Measurements from ENCODE around the gene DOCK1. TPM values are rescaled to one million over a fixed set of nuclear protein-coding genes. Genes with fewer than 3 reads are reported as not detected.

The DOCK1 gene
- total RNA-seq, 1 experiment from 2014 or later: 82.2 TPM

DNA sequence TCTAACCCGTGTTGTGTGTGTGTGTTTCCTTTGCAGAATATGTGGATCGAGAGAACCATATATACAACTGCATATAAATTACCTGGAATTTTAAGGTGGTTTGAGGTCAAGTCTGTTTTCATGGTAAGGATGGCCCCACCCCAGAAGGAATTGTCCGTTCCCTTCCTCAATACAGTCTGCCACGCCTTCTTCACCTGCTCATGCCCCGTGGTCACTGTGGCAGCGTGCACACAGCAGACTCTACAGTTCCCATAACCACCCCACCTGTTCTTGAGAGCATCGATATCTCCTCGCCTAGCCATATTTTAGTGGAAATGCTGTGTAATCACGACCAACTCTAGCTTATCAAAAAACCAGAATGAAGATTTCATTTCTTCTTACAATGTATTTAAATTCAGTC lies 509.9 kb downstream of the DOCK1 start:
- no peak for DNase-seq
- no peaks in the 10 kb centered on the region for H3K9me3 Mint-ChIP-seq (ENCODE audit: unreplicated experiment)
- Histone ChIP-seq H3K9me3 (no peaks in the 10 kb centered on the region), H3K36me3 (ENCODE audit: control insufficient read depth, insufficient read depth, low read length) (no peaks in the 10 kb centered on the region; the same call in none of the 2 replicates), H3K27me3 (replicated peaks; ENCODE audit: control insufficient read depth, insufficient read depth, low read length) (no peaks in the 10 kb centered on the region), H3K4me3 (ENCODE audit: low read depth, low read length) (no peak overlapping the region), H3K4me1 (no peaks in the 10 kb centered on the region)
- H3K4me1 Mint-ChIP-seq (ENCODE audit: low read depth, unreplicated experiment): no peaks in the 10 kb centered on the region
- intact Hi-C loops (cut with micrococcal nuclease; ENCODE audit: unreplicated experiment): no loop called here
- H3K27me3 Mint-ChIP-seq (ENCODE audit: insufficient read depth, unreplicated experiment): no peaks in the 10 kb centered on the region
- POLR2A ChIA-PET: no interaction called here
- no peak overlapping the region for H3K27ac Mint-ChIP-seq (ENCODE audit: unreplicated experiment)
- TF ChIP-seq, protein P1, sequence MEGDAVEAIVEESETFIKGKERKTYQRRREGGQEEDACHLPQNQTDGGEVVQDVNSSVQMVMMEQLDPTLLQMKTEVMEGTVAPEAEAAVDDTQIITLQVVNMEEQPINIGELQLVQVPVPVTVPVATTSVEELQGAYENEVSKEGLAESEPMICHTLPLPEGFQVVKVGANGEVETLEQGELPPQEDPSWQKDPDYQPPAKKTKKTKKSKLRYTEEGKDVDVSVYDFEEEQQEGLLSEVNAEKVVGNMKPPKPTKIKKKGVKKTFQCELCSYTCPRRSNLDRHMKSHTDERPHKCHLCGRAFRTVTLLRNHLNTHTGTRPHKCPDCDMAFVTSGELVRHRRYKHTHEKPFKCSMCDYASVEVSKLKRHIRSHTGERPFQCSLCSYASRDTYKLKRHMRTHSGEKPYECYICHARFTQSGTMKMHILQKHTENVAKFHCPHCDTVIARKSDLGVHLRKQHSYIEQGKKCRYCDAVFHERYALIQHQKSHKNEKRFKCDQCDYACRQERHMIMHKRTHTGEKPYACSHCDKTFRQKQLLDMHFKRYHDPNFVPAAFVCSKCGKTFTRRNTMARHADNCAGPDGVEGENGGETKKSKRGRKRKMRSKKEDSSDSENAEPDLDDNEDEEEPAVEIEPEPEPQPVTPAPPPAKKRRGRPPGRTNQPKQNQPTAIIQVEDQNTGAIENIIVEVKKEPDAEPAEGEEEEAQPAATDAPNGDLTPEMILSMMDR (IDR thresholded peaks at IDR 0.05; ENCODE audit: insufficient read depth in 1 of 2, low read depth in 1 of 2, low read length in 1 of 2, severe bottlenecking in 1 of 2, unreplicated experiment in 1 of 2): no peak
- CTCF ChIA-PET: no interaction called here
- BruUV-seq (replicated peaks): no TSS peak
- no peak overlapping the region for H3K4me3 Mint-ChIP-seq (ENCODE audit: unreplicated experiment)
- H3K36me3 Mint-ChIP-seq (ENCODE audit: insufficient read depth, unreplicated experiment): peaks cover 27% of the 10 kb centered on the region

DNA sequence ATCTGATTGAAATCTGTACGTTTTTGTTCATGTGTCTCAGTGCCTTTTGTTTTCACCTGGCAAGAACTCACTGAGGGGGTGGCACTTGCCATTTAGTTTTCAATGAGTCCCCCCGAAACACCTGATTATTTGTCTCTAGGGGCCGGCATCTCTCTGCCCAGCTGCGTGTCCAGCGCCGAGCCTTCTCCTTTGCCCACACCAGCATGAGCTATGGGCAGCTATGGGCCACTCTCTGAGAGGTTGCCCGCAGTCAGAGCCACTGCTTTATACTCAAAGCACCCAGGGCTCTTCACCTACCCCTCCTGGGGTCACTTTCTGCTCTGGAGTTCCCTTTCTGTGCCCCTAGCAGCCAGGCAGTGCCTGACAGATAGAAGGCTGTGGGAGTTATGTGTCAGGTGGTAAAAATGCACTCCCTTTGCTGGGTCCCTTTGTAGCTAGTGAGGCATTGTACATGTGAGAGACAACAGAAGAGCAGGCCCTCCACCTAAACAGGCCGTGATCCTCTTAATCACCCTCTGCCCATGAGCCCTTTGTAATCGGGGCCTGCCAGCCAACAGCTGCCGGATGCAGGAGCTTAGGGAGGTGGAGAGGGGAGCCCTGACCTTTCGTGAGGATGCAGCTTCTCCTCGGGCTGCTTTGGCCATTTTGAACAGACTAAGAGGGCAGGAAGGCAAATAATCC lies 510.8 kb downstream of the DOCK1 start:
- H3K27ac Mint-ChIP-seq (ENCODE audit: unreplicated experiment): no peak overlapping the region
- H3K4me1 Mint-ChIP-seq (ENCODE audit: low read depth, unreplicated experiment): no peaks in the 10 kb centered on the region
- no peaks in the 10 kb centered on the region for H3K9me3 ChIP-seq
- intact Hi-C loops (cut with micrococcal nuclease; ENCODE audit: unreplicated experiment): no loop called here
- H3K27me3 ChIP-seq (replicated peaks; ENCODE audit: control insufficient read depth, insufficient read depth, low read length): no peaks in the 10 kb centered on the region
- H3K4me3 ChIP-seq (ENCODE audit: low read depth, low read length): no peak overlapping the region
- no TSS peak for BruUV-seq (replicated peaks)
- H3K4me1 ChIP-seq: no peaks in the 10 kb centered on the region
- H3K27me3 Mint-ChIP-seq (ENCODE audit: insufficient read depth, unreplicated experiment): no peaks in the 10 kb centered on the region
- TF ChIP-seq, protein P1 (IDR thresholded peaks at IDR 0.05; ENCODE audit: insufficient read depth in 1 of 2, low read depth in 1 of 2, low read length in 1 of 2, severe bottlenecking in 1 of 2, unreplicated experiment in 1 of 2): no peak
- no peaks in the 10 kb centered on the region; the same call in none of the 2 replicates for H3K36me3 ChIP-seq (ENCODE audit: control insufficient read depth, insufficient read depth, low read length)
- ChIA-PET CTCF (no interaction called here), POLR2A (no interaction called here)
- H3K9me3 Mint-ChIP-seq (ENCODE audit: unreplicated experiment): no peaks in the 10 kb centered on the region
- H3K36me3 Mint-ChIP-seq (ENCODE audit: insufficient read depth, unreplicated experiment): peaks cover 20% of the 10 kb centered on the region
- DNase-seq: no peak
- no peak overlapping the region for H3K4me3 Mint-ChIP-seq (ENCODE audit: unreplicated experiment)

DNA sequence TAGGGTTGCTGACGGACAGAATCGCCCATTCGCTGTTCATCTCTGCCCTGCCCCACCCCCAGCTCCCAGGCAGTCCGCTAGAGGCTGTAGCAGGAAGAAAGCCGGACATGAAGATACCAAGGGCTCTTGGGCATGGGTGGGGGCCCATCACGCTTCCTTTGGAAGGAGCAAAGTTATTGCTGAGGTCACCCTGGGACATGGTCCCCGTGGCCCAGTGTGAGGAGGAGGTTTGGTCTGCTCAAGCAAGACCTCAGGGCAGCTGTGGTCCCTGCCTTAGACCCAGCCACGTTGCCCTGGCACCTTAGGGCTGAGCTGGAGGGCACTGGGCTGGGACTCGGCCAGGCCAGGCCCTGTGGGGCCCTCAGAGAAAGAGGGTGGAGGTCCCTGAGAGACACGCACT lies 511.8 kb downstream of the DOCK1 start:
- H3K27me3 Mint-ChIP-seq (ENCODE audit: insufficient read depth, unreplicated experiment): no peaks in the 10 kb centered on the region
- no peaks in the 10 kb centered on the region for H3K4me1 Mint-ChIP-seq (ENCODE audit: low read depth, unreplicated experiment)
- CTCF ChIA-PET: no interaction called here
- no peaks in the 10 kb centered on the region for H3K4me1 ChIP-seq
- no peak for DNase-seq
- no TSS peak for BruUV-seq (replicated peaks)
- H3K36me3 Mint-ChIP-seq (ENCODE audit: insufficient read depth, unreplicated experiment): peaks cover 17% of the 10 kb centered on the region
- intact Hi-C loops (cut with micrococcal nuclease; ENCODE audit: unreplicated experiment): no loop called here
- POLR2A ChIA-PET: no interaction called here
- no peaks in the 10 kb centered on the region; the same call in 1 of the 2 replicates for H3K36me3 ChIP-seq (ENCODE audit: control insufficient read depth, insufficient read depth, low read length)
- no peaks in the 10 kb centered on the region for H3K27me3 ChIP-seq (replicated peaks; ENCODE audit: control insufficient read depth, insufficient read depth, low read length)
- H3K9me3 ChIP-seq: no peaks in the 10 kb centered on the region
- no peak overlapping the region for H3K4me3 Mint-ChIP-seq (ENCODE audit: unreplicated experiment)
- no peak overlapping the region for H3K4me3 ChIP-seq (ENCODE audit: low read depth, low read length)
- H3K9me3 Mint-ChIP-seq (ENCODE audit: unreplicated experiment): no peaks in the 10 kb centered on the region
- TF ChIP-seq, protein P1 (IDR thresholded peaks at IDR 0.05; ENCODE audit: insufficient read depth in 1 of 2, low read depth in 1 of 2, low read length in 1 of 2, severe bottlenecking in 1 of 2, unreplicated experiment in 1 of 2): no peak
- no peak overlapping the region for H3K27ac Mint-ChIP-seq (ENCODE audit: unreplicated experiment)
